ENCODE data around the gene MAP2K5. TPM values are rescaled to one million over a fixed set of nuclear protein-coding genes. Genes with fewer than 3 reads are reported as not detected.

Gene MAP2K5
- polyA plus RNA-seq, 1 donor: 16.7 TPM

DNA sequence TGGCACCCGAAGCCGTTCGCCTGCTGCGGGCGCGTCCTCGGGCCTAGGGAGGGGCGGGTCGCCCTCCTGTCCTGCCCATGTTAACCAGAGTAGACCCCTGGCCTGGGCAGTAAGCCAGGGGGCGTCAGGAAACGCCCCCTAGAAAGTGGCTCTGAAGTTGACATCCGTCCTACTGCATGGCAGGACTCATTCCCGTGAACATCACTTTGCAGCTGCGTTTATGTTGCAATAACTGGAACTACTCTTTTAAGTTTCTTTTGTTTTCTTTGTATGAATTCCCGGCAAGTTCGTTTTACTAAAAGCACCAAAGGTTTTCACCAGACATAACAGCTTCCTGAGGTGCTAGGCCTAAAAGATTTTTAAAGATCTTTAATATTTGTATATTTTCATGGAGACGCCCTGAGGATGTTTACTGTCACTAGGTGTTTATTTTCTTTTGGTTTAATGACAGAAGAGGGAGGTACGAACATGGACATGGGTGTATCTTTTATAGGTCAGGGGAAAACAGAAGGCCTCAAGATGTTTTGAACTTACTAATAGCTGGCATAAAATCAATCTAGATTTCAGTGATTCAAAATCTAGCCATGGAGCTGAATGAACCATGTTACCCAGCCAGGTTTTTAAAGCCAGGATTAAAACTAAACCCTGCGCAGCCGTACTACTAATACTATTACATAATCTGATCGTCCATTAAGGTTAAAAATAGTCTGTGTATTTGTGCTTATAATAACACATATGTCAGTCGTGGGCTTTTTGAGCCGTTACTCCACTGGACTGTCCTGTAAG is 20.5 kb upstream of the MAP2K5 start:
- DNase-seq (ENCODE audit: low read depth): no peak

DNA sequence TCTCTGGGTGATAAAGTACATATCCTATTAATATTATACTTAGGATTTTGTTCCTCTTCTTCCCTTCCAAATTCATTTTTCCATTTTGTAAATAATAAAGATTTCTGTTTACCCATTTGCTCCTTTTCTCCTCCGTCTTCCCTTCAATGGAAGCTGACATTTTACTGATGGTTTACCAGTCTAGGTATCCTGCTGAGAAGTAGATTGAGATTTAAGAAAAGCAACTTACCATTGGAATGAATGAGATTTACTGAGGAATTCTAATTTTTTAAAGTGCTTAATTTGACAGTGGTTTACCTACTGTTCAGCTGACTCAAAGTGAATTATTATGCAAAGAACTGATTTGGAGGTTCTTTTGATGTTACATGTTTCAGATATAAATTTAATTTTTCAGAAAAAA is 19.2 kb upstream of the MAP2K5 start:
- DNase-seq (ENCODE audit: low read depth): no peak

DNA sequence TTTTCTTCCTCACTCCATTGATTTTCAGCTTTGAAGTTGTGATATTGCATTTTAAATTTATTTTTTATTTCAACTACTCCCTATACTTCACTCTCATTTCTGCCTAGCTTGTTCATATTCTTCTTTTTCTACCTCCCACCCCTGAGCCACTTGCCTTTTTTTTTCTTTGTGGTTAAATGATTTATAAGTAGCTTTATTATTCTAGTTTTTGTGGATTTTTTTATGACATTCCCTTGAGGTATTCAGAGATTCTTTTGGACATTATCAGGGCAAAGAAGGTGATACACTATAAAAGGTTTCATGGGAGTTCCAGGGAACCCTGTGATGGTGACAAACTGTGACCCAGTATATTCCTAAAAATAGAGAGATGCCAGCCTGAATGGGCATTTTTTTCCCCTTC is 18.3 kb upstream of the MAP2K5 start:
- no peak for DNase-seq (ENCODE audit: low read depth)

DNA sequence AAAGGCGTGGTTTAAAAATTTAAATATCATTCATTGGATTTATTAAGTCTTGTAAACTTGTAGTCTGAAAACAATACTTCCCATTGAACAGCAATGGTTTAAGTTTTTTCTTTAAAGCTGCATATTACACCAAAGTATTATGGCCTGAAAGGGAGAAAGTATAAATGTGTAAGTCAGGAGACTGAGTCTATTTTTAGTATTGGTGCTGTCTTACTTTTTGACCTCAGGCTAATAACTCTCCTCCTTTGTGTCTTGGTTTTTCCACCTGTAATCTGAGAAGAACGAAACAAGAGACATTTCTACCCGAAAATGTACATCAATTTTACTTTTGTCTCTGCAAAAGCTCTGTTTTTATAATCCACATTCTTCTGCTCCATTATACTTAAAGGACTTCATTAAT is 14.0 kb upstream of the MAP2K5 start:
- no peak for DNase-seq (ENCODE audit: low read depth)

DNA sequence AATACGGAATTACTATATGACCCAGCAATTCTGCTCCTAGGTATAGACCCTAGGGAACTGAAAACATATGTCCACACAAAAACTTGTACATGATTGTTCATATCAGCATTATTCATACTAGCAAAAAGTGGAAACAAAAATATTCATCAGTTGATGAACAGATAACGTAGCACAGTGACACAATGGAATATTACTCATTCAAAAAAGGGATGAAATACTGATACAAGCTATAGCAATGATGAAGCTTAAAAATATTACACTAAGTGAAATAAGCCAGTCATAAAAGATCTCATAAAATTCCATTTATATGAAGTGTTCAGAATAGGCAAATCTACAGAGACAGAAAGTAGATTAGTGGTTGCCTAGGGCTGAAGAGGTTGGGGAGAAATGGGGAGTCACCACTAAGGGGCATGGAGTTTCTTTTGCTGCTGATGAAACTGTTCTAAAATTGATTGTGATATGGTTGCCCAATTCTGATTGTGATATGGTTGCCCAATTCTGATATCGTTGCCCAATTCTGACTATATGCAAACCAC is 11.1 kb upstream of the MAP2K5 start:
- no peak for DNase-seq (ENCODE audit: low read depth)

- DNase-seq (ENCODE audit: low read depth): no peak
Measured at GRCh38 chr15:67533873-67534272, 8.6 kb upstream of the MAP2K5 start.

DNA sequence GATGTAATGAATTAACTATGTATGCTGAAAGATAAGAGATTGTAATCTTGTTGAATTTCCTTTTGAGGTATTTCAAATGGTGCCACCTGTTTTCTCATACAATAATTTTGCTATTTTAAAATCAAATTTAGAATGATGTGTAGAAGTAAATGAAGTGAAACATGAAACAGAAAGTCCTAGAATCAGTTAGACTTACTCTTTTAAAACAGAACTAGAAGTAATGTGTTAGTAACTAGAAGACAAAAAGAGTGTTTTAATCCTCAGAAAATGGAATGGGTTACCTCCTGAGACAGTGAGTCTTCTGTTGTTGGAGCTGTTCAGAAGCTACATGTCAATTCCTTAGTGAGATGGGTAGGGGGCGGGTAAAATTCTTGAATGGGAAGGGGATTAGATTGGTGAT is 8.1 kb upstream of the MAP2K5 start:
- no peak for DNase-seq (ENCODE audit: low read depth)

- DNase-seq (ENCODE audit: low read depth): no peak
Measured at GRCh38 chr15:67537771-67538170, 4.7 kb upstream of the MAP2K5 start.

DNA sequence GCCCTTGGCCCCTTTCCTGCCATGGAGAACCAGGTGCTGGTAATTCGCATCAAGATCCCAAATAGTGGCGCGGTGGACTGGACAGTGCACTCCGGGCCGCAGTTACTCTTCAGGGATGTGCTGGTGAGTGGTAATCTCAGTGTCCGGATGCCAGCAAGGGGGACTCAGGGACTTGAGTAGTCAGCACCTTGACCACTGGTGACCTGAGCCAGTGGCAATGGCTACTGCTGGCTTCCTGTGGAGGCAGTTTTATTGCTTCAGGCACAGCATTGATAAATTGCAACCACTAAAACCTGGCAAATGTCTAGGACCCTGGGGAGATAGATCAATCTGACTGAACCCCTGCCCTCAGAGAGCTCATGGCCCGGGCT is 830 bp downstream of the MAP2K5 start:
- DNase-seq (ENCODE audit: low read depth): no peak

- DNase-seq (ENCODE audit: low read depth): no peak
Measured at GRCh38 chr15:67544475-67544874, 2.0 kb downstream of the MAP2K5 start.

DNA sequence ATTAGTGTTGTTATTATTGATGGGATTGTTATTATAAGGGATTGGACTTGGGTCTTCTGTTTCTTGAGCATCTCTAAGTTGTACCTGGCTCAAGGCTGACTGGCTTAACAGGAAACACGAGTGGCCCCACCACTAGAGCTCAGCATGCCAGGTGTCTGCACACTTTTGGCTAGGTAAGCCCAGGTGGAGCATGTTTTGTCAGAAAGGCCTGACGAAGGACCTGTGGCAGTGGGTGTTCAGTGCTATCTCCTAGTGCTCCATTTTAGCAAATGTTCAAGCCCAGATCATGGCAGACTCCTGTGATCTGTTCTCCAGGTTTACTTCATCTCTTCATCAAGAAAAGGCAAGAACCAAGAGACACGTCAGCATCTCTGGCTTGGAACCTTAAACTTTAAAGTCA is 3.4 kb downstream of the MAP2K5 start:
- no peak for DNase-seq (ENCODE audit: low read depth)

DNA sequence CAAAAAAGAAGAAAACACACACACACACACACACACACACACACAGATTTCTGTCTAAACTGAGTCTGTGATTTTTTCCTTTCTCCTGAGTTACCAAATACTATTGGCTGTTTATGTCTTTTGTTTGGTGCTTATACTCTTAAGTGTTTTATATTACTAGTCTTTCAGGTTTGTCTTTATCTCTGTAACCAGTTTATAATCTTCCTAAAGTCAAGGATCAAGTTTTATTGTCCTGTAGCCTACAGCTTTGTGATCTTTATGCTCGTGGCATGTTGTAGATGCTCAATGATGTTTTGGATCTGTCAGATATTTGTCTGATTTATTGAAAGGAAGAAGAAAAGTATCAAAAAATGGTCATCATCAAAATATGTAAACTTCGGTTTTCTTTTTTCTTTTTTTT is 4.6 kb downstream of the MAP2K5 start:
- no peak for DNase-seq (ENCODE audit: low read depth)

DNA sequence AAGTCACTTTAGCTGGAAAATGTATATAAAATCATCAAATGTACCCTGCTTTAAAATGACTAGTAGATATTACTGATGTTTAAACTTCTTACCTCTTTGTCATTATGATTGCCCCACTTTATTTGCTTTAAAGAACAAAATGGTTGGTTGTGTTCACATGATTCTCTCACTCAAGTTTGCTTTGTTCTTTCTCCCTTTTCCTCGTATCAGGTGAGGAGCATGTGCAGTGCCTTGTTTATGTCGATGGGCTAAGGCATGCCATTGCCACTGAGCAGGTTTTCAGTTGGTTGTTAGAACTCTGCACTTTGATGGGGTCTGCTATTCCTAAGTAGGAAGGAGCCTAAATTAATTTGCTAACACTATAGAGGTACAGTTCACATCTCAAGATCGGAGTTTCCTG is 5.3 kb downstream of the MAP2K5 start:
- DNase-seq (ENCODE audit: low read depth): no peak

DNA sequence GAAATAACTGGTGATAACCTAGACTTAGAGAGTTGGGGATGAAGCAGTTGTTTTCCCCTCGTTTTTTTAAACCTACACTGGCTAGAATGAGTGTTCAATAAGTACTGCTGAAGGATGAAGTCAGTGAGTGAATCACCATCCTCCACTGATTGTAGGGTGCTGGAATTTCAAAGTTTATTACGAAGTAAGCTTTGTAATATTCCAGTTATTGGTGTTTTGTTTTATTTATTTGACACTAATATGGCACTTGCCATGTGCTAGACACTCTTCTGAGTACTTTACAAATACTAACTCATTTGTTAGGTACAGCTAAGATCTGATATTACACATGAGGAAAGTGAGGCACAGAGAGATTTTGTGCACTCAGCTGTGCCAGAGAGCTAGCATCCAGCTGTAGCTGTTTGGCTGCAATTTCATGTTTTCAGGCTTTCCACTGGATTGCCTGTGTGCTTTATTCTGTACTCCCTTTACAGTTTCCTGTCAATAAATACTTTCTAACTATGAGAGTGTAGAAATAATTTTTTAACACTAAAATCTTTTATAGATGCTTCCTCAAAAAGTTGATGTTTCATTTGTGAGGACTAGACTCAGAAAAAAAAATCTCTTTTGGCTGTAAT is 5.8 kb downstream of the MAP2K5 start:
- no peak for DNase-seq (ENCODE audit: low read depth)

DNA sequence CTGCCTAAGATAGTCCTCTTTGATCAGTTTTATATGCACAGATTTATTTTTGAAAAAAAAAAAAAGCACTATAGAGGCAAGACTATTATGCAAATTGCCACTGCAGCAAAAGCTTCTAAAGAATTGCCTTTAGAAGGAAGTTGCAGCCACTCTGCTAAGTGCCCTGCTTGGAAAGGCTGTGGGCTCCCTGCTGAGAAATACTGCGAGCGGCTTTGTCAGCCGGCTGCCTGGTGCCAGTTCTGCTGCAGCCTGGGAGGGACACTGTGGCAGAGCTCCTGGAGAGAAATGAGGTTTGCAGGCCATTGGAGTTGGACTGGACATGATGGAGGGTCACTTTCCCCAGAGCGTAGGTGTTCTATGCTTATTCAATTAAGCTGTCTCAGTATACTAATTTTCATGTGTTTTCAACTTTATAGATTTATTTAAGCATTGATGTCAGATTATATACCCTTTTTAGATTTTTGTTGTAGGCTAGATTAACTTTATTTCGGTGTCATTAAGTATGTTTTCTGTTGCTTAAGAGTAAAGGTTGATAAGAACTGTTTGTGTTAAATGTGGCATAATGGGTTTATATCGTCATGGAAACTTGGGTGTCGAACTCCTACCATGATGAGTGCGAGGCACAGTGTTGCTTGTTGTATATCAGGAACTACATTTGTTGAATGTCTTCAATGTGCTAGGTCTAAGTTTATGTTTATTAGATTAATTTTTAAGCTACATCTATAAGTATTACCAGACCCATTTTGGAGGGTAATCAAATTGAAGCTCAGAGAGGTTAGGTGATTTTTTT is 6.6 kb downstream of the MAP2K5 start:
- DNase-seq (ENCODE audit: low read depth): no peak

GRCh38 chr15:67549736-67550135 is 7.2 kb downstream of the MAP2K5 start:
- no peak for DNase-seq (ENCODE audit: low read depth)

GRCh38 chr15:67550522-67550921 is 8.0 kb downstream of the MAP2K5 start:
- DNase-seq (ENCODE audit: low read depth): no peak

- DNase-seq (ENCODE audit: low read depth): no peak
Measured at GRCh38 chr15:67551207-67551743, 8.8 kb downstream of the MAP2K5 start.

GRCh38 chr15:67554580-67554979 is 12.1 kb downstream of the MAP2K5 start:
- DNase-seq (ENCODE audit: low read depth): no peak

DNA sequence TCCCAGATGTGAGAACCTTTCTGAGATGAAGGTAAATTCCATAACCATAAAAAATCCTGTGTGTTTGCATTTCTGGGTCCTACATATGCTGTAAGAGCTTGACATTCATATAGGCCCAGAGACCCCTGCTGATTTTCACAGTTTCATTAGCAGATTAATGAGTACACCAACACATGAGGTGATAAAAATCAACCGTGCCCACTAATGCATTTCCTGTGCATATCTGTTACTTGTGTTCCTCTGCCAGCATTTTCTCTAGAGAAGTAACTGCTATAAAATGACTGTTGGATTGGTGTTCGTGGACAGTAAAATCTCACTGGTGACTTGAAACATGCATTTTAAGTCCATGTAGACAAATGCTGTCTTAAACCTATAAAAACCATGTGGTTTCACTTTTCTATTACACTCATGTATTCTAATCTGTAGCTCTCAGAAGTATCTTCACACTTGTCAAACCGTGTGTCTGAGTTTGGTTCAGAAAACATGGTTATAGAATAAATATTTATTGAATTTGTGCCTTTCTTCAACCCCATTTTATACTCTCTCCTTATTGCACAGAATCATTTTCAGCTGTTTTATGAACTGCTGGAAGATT is 14.6 kb downstream of the MAP2K5 start:
- no peak for DNase-seq (ENCODE audit: low read depth)

GRCh38 chr15:67558502-67558901 is 16.0 kb downstream of the MAP2K5 start:
- no peak for DNase-seq (ENCODE audit: low read depth)

DNA sequence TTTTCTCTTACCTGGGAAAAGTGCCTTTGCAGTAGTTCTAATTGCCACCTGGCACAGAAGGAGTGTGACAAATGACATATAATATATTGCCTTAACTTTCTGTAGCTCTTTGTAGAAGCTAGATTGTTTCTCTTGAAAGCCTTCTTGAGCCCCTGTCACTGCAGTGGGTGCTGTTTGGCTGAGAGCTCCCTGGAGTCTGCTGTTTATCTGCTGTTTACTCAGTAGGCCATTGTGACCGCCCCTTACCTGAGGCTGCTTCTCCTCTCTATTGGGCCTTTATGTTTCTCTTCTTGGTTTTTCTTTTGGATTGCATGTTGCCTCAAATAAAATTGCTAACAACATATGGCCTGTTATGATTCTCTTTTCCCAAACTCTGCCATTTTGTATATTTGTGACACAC is 16.7 kb downstream of the MAP2K5 start:
- DNase-seq (ENCODE audit: low read depth): no peak

Data from forelimb muscle (tissue), 1 donor.